Common myeloid progenitor, CD34-positive (primary cell): ENCODE results near the gene SKAP2.

Experiments
- CTCF ChIA-PET: fragments of 350-600 bp; sonication (Branson Sonifier 250); formaldehyde crosslinking; loops from one replicate; lab custom pipeline; 2021; ENCODE audit warnings: antibody characterized with exemption; lab: Charles Lee
- POLR2A ChIA-PET: fragments of 350-600 bp; sonication (Branson Sonifier 250); formaldehyde crosslinking; loops from one replicate; lab custom pipeline; 2021; ENCODE audit warnings: antibody characterized with exemption; lab: Charles Lee
- DNase-seq, 3 donors: peaks; one replicate each; pipeline versions ENCODE4 v3.0.0 to v3.0.0-alpha.2; 2013
- H3K27ac ChIP-seq, 2 experiments: 1 replicate in 1 of 2; 2 replicates in 1 of 2; pipeline ENCODE4 v1.7.0; 2013; ENCODE audit warnings: inconsistent platforms in 2 of 2, low read length in 2 of 2, mild to moderate bottlenecking in 2 of 2, low read depth in 1 of 2, moderate library complexity in 1 of 2; ENCODE audit not compliant: severe bottlenecking in 2 of 2, insufficient read depth in 1 of 2, poor library complexity in 1 of 2
- H3K27me3 ChIP-seq, 5 experiments: replicated peaks in 2 of 5; 1 replicate in 3 of 5; 2 replicates in 2 of 5; pipeline versions ENCODE4 v1.6.1 to v1.7.0; 2013; ENCODE audit warnings: low read length in 4 of 5, mild to moderate bottlenecking in 2 of 5, moderate library complexity in 2 of 5, inconsistent platforms in 1 of 5; ENCODE audit not compliant: insufficient read depth in 5 of 5, control insufficient read depth in 4 of 5
- H3K36me3 ChIP-seq, 4 experiments: 1 replicate in 2 of 4; 2 replicates in 2 of 4; pipeline versions ENCODE4 v1.6.1 to v1.7.0; 2013; ENCODE audit warnings: low read length in 3 of 4, control low read depth in 1 of 4, mild to moderate bottlenecking in 1 of 4; ENCODE audit not compliant: control insufficient read depth in 4 of 4, insufficient read depth in 4 of 4
- H3K4me1 ChIP-seq, 4 experiments: 1 replicate in 3 of 4; 2 replicates in 1 of 4; pipeline versions ENCODE4 v1.6.1 to v1.7.1; 2013; ENCODE audit warnings: low read length in 3 of 4, mild to moderate bottlenecking in 3 of 4, control low read depth in 1 of 4, inconsistent platforms in 1 of 4, moderate library complexity in 1 of 4; ENCODE audit not compliant: control insufficient read depth in 4 of 4, insufficient read depth in 4 of 4; ENCODE audit errors: control extremely low read depth in 1 of 4
- H3K4me3 ChIP-seq, 7 experiments: 1 replicate in 4 of 7; 2 replicates in 3 of 7; pipeline versions ENCODE4 v1.5.1 to v1.7.0; 2013; ENCODE audit warnings: mild to moderate bottlenecking in 7 of 7, low read length in 6 of 7, moderate library complexity in 6 of 7, inconsistent platforms in 2 of 7, low read depth in 2 of 7, control low read depth in 1 of 7; ENCODE audit not compliant: insufficient read depth in 4 of 7, control insufficient read depth in 1 of 7; ENCODE audit errors: extremely low read depth in 1 of 7
- H3K9me3 ChIP-seq, 5 experiments: 1 replicate in 4 of 5; 2 replicates in 1 of 5; pipeline versions ENCODE4 v1.6.1 to v1.7.1; 2013; ENCODE audit warnings: low read length in 4 of 5, mild to moderate bottlenecking in 2 of 5, inconsistent platforms in 1 of 5, low read depth in 1 of 5, moderate library complexity in 1 of 5; ENCODE audit not compliant: control insufficient read depth in 4 of 5, insufficient read depth in 2 of 5; ENCODE audit errors: control extremely low read depth in 1 of 5
- WGBS: methylation state at CpG from one replicate; pipeline ENCODE4 v1.1.5; 2013; ENCODE audit not compliant: insufficient coverage; 5-methylcytosine and 5-hydroxymethylcytosine counted together

Gene SKAP2

DNA sequence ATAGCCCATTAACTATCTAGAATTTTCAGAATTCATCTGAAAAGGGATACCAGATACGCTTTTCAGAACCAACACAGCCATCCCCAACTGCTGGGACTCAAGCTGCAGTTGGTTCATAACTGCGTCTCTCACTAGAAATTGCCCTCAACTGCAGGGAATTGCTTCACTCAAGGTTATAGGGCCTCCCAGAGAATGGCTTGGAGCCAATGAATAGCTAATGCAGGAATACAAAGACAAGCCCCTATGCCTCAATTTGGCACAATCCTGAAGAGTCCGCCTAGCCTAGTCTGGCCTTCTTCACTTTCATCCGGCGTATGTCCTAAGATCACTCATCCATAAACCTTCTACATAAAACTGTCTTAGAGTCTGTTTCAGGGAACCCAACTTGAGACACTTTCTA, 164.0 kb downstream of the SKAP2 start:
- H3K9me3 ChIP-seq: no peaks in the 10 kb centered on the region
- H3K4me1 ChIP-seq: peaks cover 2 to 13% (median 4%) of the 10 kb centered on the region in 4 experiments
- 100% methylated on average over 4 of the region's 5 CpGs for WGBS
- ChIA-PET POLR2A (no interaction called here), CTCF (interaction anchor here (1.0 to 1.6 kb wide), 5 partner anchors 8 to 450 kb away, joined by 3 to 4 read pairs (median 3); no protein-coding TSS in a partner anchor)
- no peaks in the 10 kb centered on the region for H3K36me3 ChIP-seq
- H3K27ac ChIP-seq: no peak overlapping the region
- H3K27me3 ChIP-seq: no peaks in the 10 kb centered on the region
- DNase-seq: no peak
- no peak overlapping the region for H3K4me3 ChIP-seq

DNA sequence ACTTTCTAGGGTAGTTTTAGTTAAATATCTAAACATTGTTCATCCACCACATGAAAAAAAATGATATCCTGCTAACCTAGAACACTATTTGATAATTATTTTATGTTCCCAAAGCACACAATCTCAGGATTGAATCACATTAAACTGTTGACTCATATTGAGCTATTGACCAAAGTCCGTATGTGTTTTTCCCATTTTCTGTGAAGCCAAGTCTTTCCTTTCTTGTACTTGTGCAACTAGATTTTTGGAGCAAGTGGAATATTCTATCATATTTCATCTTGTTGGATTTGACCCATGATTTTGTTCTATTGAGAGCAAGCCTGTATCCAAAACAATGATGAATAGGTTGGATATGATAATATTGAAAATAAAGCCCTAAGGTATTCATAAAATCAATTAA, 164.6 kb downstream of the SKAP2 start:
- DNase-seq: no peak
- ChIA-PET CTCF (interaction anchor here (1.5 to 1.6 kb wide), 2 partner anchors 172 to 450 kb away, joined by 3 to 4 read pairs; no protein-coding TSS in a partner anchor), POLR2A (no interaction called here)
- no peaks in the 10 kb centered on the region for H3K9me3 ChIP-seq
- WGBS: 100% methylated on average over 1 of the region's 1 CpG
- H3K36me3 ChIP-seq: no peaks in the 10 kb centered on the region
- H3K4me1 ChIP-seq: peaks cover 0 to 7% (median 2%) of the 10 kb centered on the region in 4 experiments
- no peak overlapping the region for H3K4me3 ChIP-seq
- no peak overlapping the region for H3K27ac ChIP-seq
- no peaks in the 10 kb centered on the region for H3K27me3 ChIP-seq

DNA sequence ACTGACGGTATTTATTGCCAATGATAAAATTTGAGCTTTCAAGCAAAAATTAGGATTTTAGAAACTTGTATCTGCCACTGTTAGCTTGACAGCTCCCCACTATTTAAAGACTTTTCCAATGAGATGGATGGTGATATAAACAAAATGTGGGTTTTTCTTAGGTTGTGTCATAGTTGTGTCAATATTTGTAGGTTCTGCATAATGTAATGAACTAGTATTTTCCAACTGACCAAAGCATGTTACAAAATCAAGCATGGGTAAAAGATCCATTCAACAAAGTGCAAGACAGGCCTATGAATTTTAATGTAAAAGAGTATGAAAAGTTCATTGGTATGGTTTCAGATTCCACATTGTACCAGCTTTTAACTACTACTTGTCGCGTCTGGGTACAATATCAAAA, 165.6 kb downstream of the SKAP2 start:
- POLR2A ChIA-PET: no interaction called here
- H3K27me3 ChIP-seq: no peaks in the 10 kb centered on the region
- no peaks in the 10 kb centered on the region for H3K9me3 ChIP-seq
- peaks cover 0 to 9% (median 7%) of the 10 kb centered on the region in 4 experiments for H3K4me1 ChIP-seq
- H3K27ac ChIP-seq: no peak overlapping the region
- H3K36me3 ChIP-seq: no peaks in the 10 kb centered on the region
- H3K4me3 ChIP-seq: no peak overlapping the region
- no peak for DNase-seq
- WGBS: 100% methylated on average over 1 of the region's 3 CpGs
- CTCF ChIA-PET: interaction anchor here (0.7 to 1.5 kb wide), 3 partner anchors 16 to 173 kb away, joined by 3 to 4 read pairs (median 3); no protein-coding TSS in a partner anchor

DNA sequence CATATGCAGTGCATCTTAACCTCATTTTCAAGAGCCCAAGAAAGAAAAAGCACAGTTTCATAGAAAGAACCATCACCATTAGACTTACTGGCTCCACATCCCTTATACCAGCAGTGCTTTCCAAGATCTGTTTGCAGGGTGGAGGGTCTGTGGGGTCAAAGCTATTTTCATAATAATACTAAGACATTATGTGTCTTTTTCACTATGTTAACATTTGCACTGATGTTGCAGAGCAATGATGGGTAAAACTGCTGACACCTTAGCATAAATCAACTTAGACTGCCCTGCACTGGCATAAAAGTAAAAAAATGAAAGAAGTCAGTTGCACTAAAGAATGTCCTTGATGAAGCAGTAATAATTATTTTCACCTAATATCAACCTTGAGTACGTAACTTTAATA, 166.2 kb downstream of the SKAP2 start:
- Histone ChIP-seq H3K9me3 (no peaks in the 10 kb centered on the region), H3K4me3 (no peak overlapping the region), H3K27ac (no peak overlapping the region), H3K4me1 (peaks cover 0 to 13% (median 7%) of the 10 kb centered on the region in 4 experiments), H3K36me3 (no peaks in the 10 kb centered on the region), H3K27me3 (no peaks in the 10 kb centered on the region)
- ChIA-PET POLR2A (no interaction called here), CTCF (interaction anchor here (1.0 to 1.5 kb wide), 3 partner anchors 8 to 174 kb away, joined by 3 to 4 read pairs (median 3); no protein-coding TSS in a partner anchor)
- WGBS: no CpG with 5 or more reads among the region's 1 CpG
- DNase-seq: no peak

- DNase-seq: peak in 1 of 3 donors; percentile 45
- CTCF ChIA-PET: no interaction called here
These were observed 167.4 kb downstream of the SKAP2 start for GRCh38 chr7:26696978-26697377.

DNA sequence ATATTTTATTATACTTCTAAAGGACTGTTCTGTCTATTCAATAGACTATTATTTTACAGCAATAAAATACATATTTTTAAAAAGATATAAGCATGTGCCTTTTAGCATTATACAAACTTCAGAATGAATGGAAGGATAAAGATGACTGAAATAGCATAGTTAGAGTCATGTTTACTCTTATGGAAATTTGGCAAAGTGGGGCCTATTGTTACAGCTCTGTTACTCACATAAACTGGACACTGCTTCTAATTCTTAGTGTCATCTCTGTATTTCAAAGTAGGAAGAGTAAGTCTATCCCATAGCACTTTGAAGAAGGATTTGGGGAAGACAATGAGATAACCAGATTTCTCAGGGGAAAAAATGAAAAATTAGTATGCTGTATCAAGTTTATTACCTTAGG, 168.2 kb downstream of the SKAP2 start:
- Histone ChIP-seq H3K9me3 (no peaks in the 10 kb centered on the region), H3K36me3 (no peaks in the 10 kb centered on the region), H3K27ac (no peak overlapping the region), H3K4me3 (no peak overlapping the region), H3K4me1 (peaks cover 3 to 31% (median 20%) of the 10 kb centered on the region in 4 experiments), H3K27me3 (no peaks in the 10 kb centered on the region)
- ChIA-PET POLR2A (no interaction called here), CTCF (no interaction called here)
- no peak for DNase-seq

More at GRCh38 chr7:26696978-26697377, 167.4 kb downstream of the SKAP2 start:
- Histone ChIP-seq H3K9me3 (no peaks in the 10 kb centered on the region), H3K27ac (no peak overlapping the region), H3K36me3 (no peaks in the 10 kb centered on the region), H3K4me3 (no peak overlapping the region), H3K27me3 (no peaks in the 10 kb centered on the region), H3K4me1 (peaks cover 0 to 23% (median 13%) of the 10 kb centered on the region in 4 experiments)
- 89% methylated on average over 3 of the region's 5 CpGs for WGBS
- POLR2A ChIA-PET: no interaction called here

- no peaks in the 10 kb centered on the region for H3K27me3 ChIP-seq
- CTCF ChIA-PET: interaction anchor here (0.6 to 4.5 kb wide), 3 partner anchors 10 to 547 kb away, joined by 3 to 19 read pairs (median 6); no protein-coding TSS in a partner anchor
- no peak for DNase-seq
- POLR2A ChIA-PET: no interaction called here
- H3K9me3 ChIP-seq: no peaks in the 10 kb centered on the region
- no peaks in the 10 kb centered on the region for H3K36me3 ChIP-seq
- no peak overlapping the region for H3K27ac ChIP-seq
- H3K4me1 ChIP-seq: peaks cover 17 to 45% (median 30%) of the 10 kb centered on the region in 4 experiments
- no CpG with 5 or more reads among the region's 3 CpGs for WGBS
- H3K4me3 ChIP-seq: no peak overlapping the region
These were observed 169.7 kb downstream of the SKAP2 start for GRCh38 chr7:26694713-26695112.
